H1 (cell line): ENCODE data around the gene AK2. TPM values are rescaled to one million over a fixed set of nuclear protein-coding genes. Genes with fewer than 3 reads are reported as not detected.

Experiments
- CTCF ChIA-PET: fragments of 300-600 bp; sonication (Branson Sonifier 250); formaldehyde crosslinking; loops from one replicate; lab custom pipeline; 2021; ENCODE audit not compliant: partially characterized antibody; lab: Charles Lee
- POLR2A ChIA-PET: fragments of 300-600 bp; sonication (Branson Sonifier 250); formaldehyde crosslinking; loops from one replicate; lab custom pipeline; 2021; ENCODE audit warnings: inconsistent platforms; ENCODE audit not compliant: partially characterized antibody; lab: Charles Lee
- DNase-seq, 2 experiments: peaks; one replicate each; pipeline versions ENCODE4 v3.0.0 to v3.0.0-alpha.2; 2010 to 2022; ENCODE audit warnings: low spot score in 2 of 2, low read depth in 1 of 2, mixed read lengths in 1 of 2
- FAIRE-seq: peaks from 2 replicates; lab custom pipeline; 2011; peaks lifted over from hg19 to GRCh38; lab: Jason Lieb, UNC
- H2AFZ ChIP-seq: 2 replicates; pipeline ENCODE4 v1.8.1; 2012; ENCODE audit warnings: low read length, inconsistent platforms
- H2AK5ac ChIP-seq: 2 replicates; pipeline ENCODE4 v1.6.1; 2013; ENCODE audit warnings: low read depth, low read length
- H2BK120ac ChIP-seq: replicated peaks from 2 replicates; pipeline ENCODE3; 2013; ENCODE audit warnings: low read depth, low read length, inconsistent platforms
- H2BK12ac ChIP-seq: 2 replicates; pipeline ENCODE4 v1.6.1; 2013; ENCODE audit warnings: low read depth, low read length
- H2BK15ac ChIP-seq: 2 replicates; pipeline ENCODE4 v1.6.1; 2013; ENCODE audit warnings: low read length
- H2BK20ac ChIP-seq: 2 replicates; pipeline ENCODE4 v1.6.1; 2013; ENCODE audit warnings: low read length
- H2BK5ac ChIP-seq: 2 replicates; pipeline ENCODE4 v1.6.1; 2013; ENCODE audit warnings: low read depth, low read length
- H3K14ac ChIP-seq: 2 replicates; pipeline ENCODE4 v1.6.1; 2013; ENCODE audit warnings: inconsistent platforms; ENCODE audit not compliant: insufficient read length
- H3K18ac ChIP-seq: 2 replicates; pipeline ENCODE4 v1.6.1; 2013; ENCODE audit warnings: low read length; ENCODE audit errors: extremely low read depth
- H3K23ac ChIP-seq: 2 replicates; pipeline ENCODE4 v1.6.1; 2013; ENCODE audit warnings: inconsistent platforms; ENCODE audit not compliant: insufficient read length
- H3K23me2 ChIP-seq: 2 replicates; pipeline ENCODE4 v1.6.1; 2013; ENCODE audit warnings: low read depth, low read length
- H3K27ac ChIP-seq: 2 replicates; pipeline ENCODE4 v1.6.1; 2011; ENCODE audit warnings: low read depth, low read length, inconsistent platforms
- H3K27me3 ChIP-seq, 4 experiments: replicated peaks in 1 of 4; 1 replicate in 1 of 4; 2 replicates in 3 of 4; pipeline versions ENCODE4 v1.6.1 to v1.8.1; 2011 to 2013; ENCODE audit warnings: low read length in 3 of 4, mild to moderate bottlenecking in 3 of 4, inconsistent platforms in 2 of 4, mixed read lengths in 2 of 4, moderate library complexity in 1 of 4; ENCODE audit not compliant: control insufficient read depth in 3 of 4, insufficient read depth in 3 of 4; ENCODE audit errors: extremely low read depth in 1 of 4
- H3K36me3 ChIP-seq, 4 experiments: 2 replicates each; pipeline versions ENCODE4 v1.6.1 to v1.8.1; 2011 to 2013; ENCODE audit warnings: mild to moderate bottlenecking in 4 of 4, low read length in 3 of 4, moderate library complexity in 2 of 4, control low read depth in 1 of 4, inconsistent platforms in 1 of 4; ENCODE audit not compliant: insufficient read depth in 4 of 4, control insufficient read depth in 2 of 4
- H3K4ac ChIP-seq: replicated peaks from 2 replicates; pipeline ENCODE3; 2013; ENCODE audit warnings: low read length, low read depth, mixed read lengths, inconsistent platforms; ENCODE audit not compliant: insufficient read length
- H3K4me1 ChIP-seq, 4 experiments: replicated peaks in 1 of 4; 1 replicate in 1 of 4; 2 replicates in 3 of 4; pipeline versions ENCODE4 v1.6.1 to v1.8.1; 2011 to 2013; ENCODE audit warnings: low read length in 3 of 4, inconsistent platforms in 2 of 4, mixed read lengths in 1 of 4; ENCODE audit not compliant: insufficient read depth in 4 of 4, control insufficient read depth in 3 of 4
- H3K4me2 ChIP-seq, 2 experiments: 2 replicates each; pipeline versions ENCODE4 v1.6.1 to v1.8.1; 2011 to 2013; ENCODE audit warnings: low read depth in 2 of 2, low read length in 2 of 2, control low read depth in 1 of 2, inconsistent platforms in 1 of 2, mild to moderate bottlenecking in 1 of 2; ENCODE audit not compliant: insufficient read depth in 1 of 2
- H3K4me3 ChIP-seq, 4 experiments: fragments of 200-600, 300-600 bp in 1 of 4; sonication (generic), shearing (Covaris generic), sonication (Bioruptor Twin) in 1 of 4; 2 replicates each; pipeline versions ENCODE4 v1.5.1 to v1.8.1; 2011 to 2016; ENCODE audit warnings: low read length in 4 of 4, low read depth in 3 of 4, control low read depth in 2 of 4, inconsistent platforms in 2 of 4, mild to moderate bottlenecking in 2 of 4, mixed read lengths in 1 of 4, moderate library complexity in 1 of 4; ENCODE audit not compliant: insufficient read depth in 2 of 4; ENCODE audit errors: extremely low read depth in 1 of 4
- H3K56ac ChIP-seq: replicated peaks from 2 replicates; pipeline ENCODE3; 2013; ENCODE audit warnings: low read depth, mild to moderate bottlenecking, mixed read lengths, low read length, inconsistent platforms; ENCODE audit not compliant: insufficient read length
- H3K79me1 ChIP-seq: 2 replicates; pipeline ENCODE4 v1.6.1; 2013; ENCODE audit warnings: low read depth, low read length, control low read depth
- H3K79me2 ChIP-seq, 2 experiments: 2 replicates each; pipeline versions ENCODE4 v1.6.1 to v1.8.1; 2012 to 2013; ENCODE audit warnings: low read length in 2 of 2, mild to moderate bottlenecking in 2 of 2, inconsistent platforms in 1 of 2; ENCODE audit not compliant: insufficient read depth in 2 of 2, control insufficient read depth in 1 of 2
- H3K9ac ChIP-seq, 4 experiments: replicated peaks in 1 of 4; 1 replicate in 1 of 4; 2 replicates in 3 of 4; pipeline versions ENCODE4 v1.6.1 to v1.8.1; 2011 to 2013; ENCODE audit warnings: low read depth in 3 of 4, low read length in 3 of 4, control low read depth in 2 of 4, mild to moderate bottlenecking in 2 of 4, moderate library complexity in 2 of 4, inconsistent platforms in 1 of 4; ENCODE audit errors: extremely low read depth in 1 of 4
- H3K9me3 ChIP-seq, 2 experiments: 2 replicates each; pipeline versions ENCODE4 v1.6.1 to v1.8.1; 2012 to 2013; ENCODE audit warnings: mild to moderate bottlenecking in 2 of 2, moderate library complexity in 2 of 2, control low read depth in 1 of 2, inconsistent platforms in 1 of 2, low read depth in 1 of 2, low read length in 1 of 2, mixed read lengths in 1 of 2; ENCODE audit not compliant: insufficient read depth in 2 of 2
- H4K20me1 ChIP-seq, 2 experiments: replicated peaks in 1 of 2; 2 replicates each; pipeline versions ENCODE3 to v1.8.1; 2011 to 2013; ENCODE audit warnings: inconsistent platforms in 2 of 2, low read length in 2 of 2, mild to moderate bottlenecking in 1 of 2; ENCODE audit not compliant: insufficient read depth in 2 of 2, control insufficient read depth in 1 of 2
- H4K5ac ChIP-seq: 2 replicates; pipeline ENCODE4 v1.6.1; 2013; ENCODE audit warnings: low read length, low read depth, mixed read lengths, inconsistent platforms; ENCODE audit not compliant: insufficient read length
- H4K8ac ChIP-seq: 2 replicates; pipeline ENCODE4 v1.8.0; 2013; ENCODE audit warnings: mild to moderate bottlenecking, moderate library complexity, low read length, inconsistent platforms; ENCODE audit not compliant: insufficient read depth; ENCODE audit errors: extremely low read depth
- H4K91ac ChIP-seq: replicated peaks from 2 replicates; pipeline ENCODE3; 2013; ENCODE audit warnings: low read length, mixed read lengths, inconsistent platforms; ENCODE audit not compliant: insufficient read length
- CHD2 ChIP-seq: IDR thresholded peaks from 2 replicates; pipeline ENCODE4 v1.6.1; 2012; ENCODE audit warnings: low read length, improper control_type of control experiment
- JUND ChIP-seq: IDR thresholded peaks from 2 replicates; pipeline ENCODE4 v1.6.1; 2011; ENCODE audit warnings: mild to moderate bottlenecking, improper control_type of control experiment, low read length
- RAD21 ChIP-seq, 2 experiments: IDR thresholded peaks in 1 of 2; conservative IDR thresholded peaks in 1 of 2; 2 replicates each; pipeline ENCODE4 v1.6.1; 2011; ENCODE audit warnings: low read depth in 2 of 2, low read length in 2 of 2, improper control_type of control experiment in 1 of 2, inconsistent platforms in 1 of 2, mild to moderate bottlenecking in 1 of 2, moderate library complexity in 1 of 2
- SAP30 ChIP-seq: fragments of 300-600 bp; sonication (generic); IDR thresholded peaks from 2 replicates; pipeline ENCODE4 v1.7.1; 2012; ENCODE audit warnings: low read length, moderate library complexity, mild to moderate bottlenecking, inconsistent platforms; ENCODE audit not compliant: insufficient read depth, insufficient replicate concordance
- TCF12 ChIP-seq: IDR thresholded peaks from 2 replicates; pipeline ENCODE4 v1.6.1; 2011; ENCODE audit warnings: low read depth, mild to moderate bottlenecking, low read length
- YY1 ChIP-seq: IDR thresholded peaks from 2 replicates; pipeline ENCODE4 v1.6.1; 2011; ENCODE audit warnings: low read depth, mild to moderate bottlenecking, low read length
- WGBS, 2 experiments: shearing (Covaris generic) in 1 of 2; methylation state at CpG; one replicate each; pipeline versions ENCODE4 v1.1.6 to v1.1.7; 2013 to 2015; ENCODE audit warnings: low lambda C conversion rate in 2 of 2, mixed read lengths in 2 of 2, inconsistent platforms in 1 of 2, low coverage in 1 of 2, missing lambda C conversion rate in 1 of 2; ENCODE audit not compliant: insufficient replicate concordance in 2 of 2, insufficient coverage in 1 of 2, insufficient read length in 1 of 2; ENCODE audit errors: extremely low coverage in 1 of 2, missing lambda C conversion rate in 1 of 2; 5-methylcytosine and 5-hydroxymethylcytosine counted together
- polyA plus RNA-seq, 7 experiments: library from polyadenylated mRNA; depleted of rRNA in 3 of 7; stranded (reverse) in 5 of 7; unstranded in 2 of 7; fragments of >200 nt in 5 of 7; fragments of 200-250 nt in 2 of 7; gene quantifications; 1 replicate in 5 of 7; 2 replicates in 1 of 7; 4 replicates in 1 of 7; pipeline versions ENCODE4 v1.2.1 to v1.2.3, GENCODE V29; 2011 to 2013; ENCODE audit warnings: missing spikeins in 2 of 7, mixed read lengths in 2 of 7
- total RNA-seq: library from RNA; stranded (reverse); fragmentation: NEBNext Ultra II Directional; extraction: Animal tissue kit (Norgen Biotek cat#: 25700); gene quantifications from 2 replicates; pipeline ENCODE4 v1.2.1, GENCODE V29; 2021
- TF ChIP-seq, protein P1 (sequence below): IDR thresholded peaks from 2 replicates; pipeline ENCODE4 v1.6.1; 2011; ENCODE audit warnings: low read depth, mild to moderate bottlenecking, low read length; ENCODE audit not compliant: insufficient read depth

Gene AK2
- total and polyA plus RNA-seq, 2 of the 8 experiments (the other 6 are each of a cell fraction or from before 2014, with no cell fraction given) = 92.3 to 137 TPM

DNA sequence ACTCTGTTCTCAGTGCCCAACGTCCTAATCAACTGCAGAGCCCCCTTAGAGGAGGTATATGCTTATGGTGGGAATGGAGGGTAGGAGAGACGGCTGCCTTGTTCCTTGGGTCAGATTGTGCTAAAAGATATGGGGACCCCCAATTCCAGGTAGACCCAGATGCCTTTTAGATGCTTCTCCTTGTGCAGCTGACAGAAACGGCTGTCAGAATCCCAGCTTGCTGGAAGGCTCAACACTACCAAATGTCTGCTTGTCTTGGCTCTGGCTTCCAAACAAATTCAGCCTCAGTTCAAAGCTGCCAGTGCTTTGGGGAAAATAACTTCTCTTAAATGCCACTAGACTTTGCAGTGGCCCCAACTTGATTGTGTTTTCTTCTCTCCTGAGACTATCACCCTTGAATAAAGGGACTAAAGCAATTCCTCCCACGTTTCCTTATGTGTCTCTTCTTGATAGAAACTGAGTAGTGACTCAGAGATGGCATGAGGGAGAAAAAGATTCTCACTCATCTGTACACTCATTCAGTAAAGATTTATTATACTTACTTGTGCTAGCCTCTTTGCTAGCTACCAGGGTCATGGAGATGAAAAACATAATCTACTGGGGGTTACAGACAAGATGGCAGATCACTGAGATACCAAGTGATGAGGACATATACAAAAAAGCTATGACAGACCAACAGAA is 68.7 kb downstream of the AK2 start:
- Histone ChIP-seq H3K14ac (no peak overlapping the region), H4K91ac (no peak overlapping the region), H4K20me1 (peaks cover 2% of the 10 kb centered on the region in 2 experiments), H3K4me2 (no peak overlapping the region), H2BK120ac (no peak overlapping the region), H3K9me3 (no peaks in the 10 kb centered on the region), H3K23me2 (peaks cover 10% of the 10 kb centered on the region; the same call in 1 of the 2 replicates), H2BK5ac (no peak overlapping the region), H3K56ac (no peak overlapping the region), H2BK15ac (no peak overlapping the region), H3K27me3 (peaks cover 9 to 26% (median 21%) of the 10 kb centered on the region in 4 experiments), H3K9ac (no peak overlapping the region), H3K27ac (no peak overlapping the region), H4K5ac (no peak overlapping the region), H3K79me1 (no peaks in the 10 kb centered on the region), H3K4me3 (no peak overlapping the region), H3K18ac (no peak overlapping the region), H2AK5ac (no peak overlapping the region), H3K79me2 (peaks cover 0 to 1% of the 10 kb centered on the region in 2 experiments; a peak in 1 of 4 replicates), H2AFZ (no peak overlapping the region), H2BK20ac (no peak overlapping the region), H2BK12ac (no peak overlapping the region), H3K36me3 (no peaks in the 10 kb centered on the region), H4K8ac (no peak overlapping the region), H3K23ac (no peak overlapping the region), H3K4ac (no peak overlapping the region)
- 81% methylated on average over 4 of the region's 4 CpGs; no CpG with 5 or more reads in 1 of the 2 experiments for WGBS, 2 experiments
- ChIA-PET CTCF (interaction anchor here (1.5 kb wide), 1 partner anchor 88 kb away, joined by 5 read pairs; no protein-coding TSS in a partner anchor), POLR2A (interaction anchor here (1.0 kb wide), 1 partner anchor 32 kb away, joined by 3 read pairs; no protein-coding TSS in a partner anchor)
- DNase-seq (no peak), FAIRE-seq (no peak)
- no peak for TF ChIP-seq YY1
- no peak for TF ChIP-seq RAD21 (IDR thresholded peaks at IDR 0.05 in 1 of 2, conservative IDR thresholded peaks at IDR 0.05 in 1 of 2; ENCODE audit: low read depth in 2 of 2, low read length in 2 of 2)
- TF ChIP-seq, protein P1, sequence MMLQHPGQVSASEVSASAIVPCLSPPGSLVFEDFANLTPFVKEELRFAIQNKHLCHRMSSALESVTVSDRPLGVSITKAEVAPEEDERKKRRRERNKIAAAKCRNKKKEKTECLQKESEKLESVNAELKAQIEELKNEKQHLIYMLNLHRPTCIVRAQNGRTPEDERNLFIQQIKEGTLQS = no peak
- TF ChIP-seq CHD2 = no peak
- TF ChIP-seq SAP30 = no peak
- TF ChIP-seq TCF12 = no peak
- TF ChIP-seq JUND = no peak
- TF ChIP-seq, all 59 proteins: peak for 0
- peaks cover 0 to 4% (median 3%) of the 10 kb centered on the region in 4 experiments; a peak in 4 of 7 replicates for H3K4me1 ChIP-seq
